ENCODE measurements around the gene CDH12. TPM values are rescaled to one million over a fixed set of nuclear protein-coding genes. Genes with fewer than 3 reads are reported as not detected.

CDH12 gene
- total RNA-seq, 1 experiment from 2014 or later, result 0.22 TPM

GRCh38 chr5:21823588-21823987, 1029.6 kb downstream of the CDH12 start:
- DNase-seq (ENCODE audit: low read depth), result peak; percentile 11

- DNase-seq (ENCODE audit: low read depth), result no peak
Measured at GRCh38 chr5:21823076-21823574, 1030.0 kb downstream of the CDH12 start.

DNA sequence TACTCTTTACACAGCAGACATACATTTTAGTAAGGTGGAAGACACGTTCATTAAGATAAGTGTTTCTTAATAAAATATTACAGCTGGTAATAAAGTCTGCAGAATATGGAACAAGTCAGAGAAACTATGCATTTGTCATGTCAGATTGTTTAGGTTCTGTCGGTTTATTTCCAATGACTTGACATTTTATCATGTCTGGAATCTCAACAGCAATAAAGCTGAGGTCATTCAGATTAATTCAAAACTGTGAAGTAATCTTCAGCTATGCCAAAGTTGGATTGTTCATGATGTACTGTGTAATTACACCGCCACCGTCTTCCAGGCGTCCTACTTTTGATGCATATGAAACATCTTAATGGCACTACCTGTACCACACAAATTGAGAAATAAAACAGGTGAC, 1032.6 kb downstream of the CDH12 start:
- no peak for DNase-seq (ENCODE audit: low read depth)

DNA sequence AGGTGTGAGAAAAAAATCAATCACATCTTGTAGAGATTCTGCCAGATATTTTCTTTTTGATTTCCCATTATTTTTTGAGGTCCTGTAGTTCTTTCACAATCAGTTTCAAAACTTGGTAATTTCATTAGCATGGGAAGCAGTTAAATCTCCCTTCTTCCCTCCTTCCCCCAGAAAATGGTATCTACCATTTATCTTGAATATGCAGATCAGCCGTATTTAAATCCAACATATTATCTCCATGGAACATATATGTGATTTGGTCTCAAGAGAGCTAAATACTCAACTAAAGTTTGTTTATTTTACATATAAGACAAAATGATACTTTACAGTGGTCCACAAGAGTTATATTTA, 1034.8 kb downstream of the CDH12 start:
- DNase-seq (ENCODE audit: low read depth), result no peak

GRCh38 chr5:21817668-21818369, 1035.3 kb downstream of the CDH12 start:
- peak; percentile 9 for DNase-seq (ENCODE audit: low read depth)

DNA sequence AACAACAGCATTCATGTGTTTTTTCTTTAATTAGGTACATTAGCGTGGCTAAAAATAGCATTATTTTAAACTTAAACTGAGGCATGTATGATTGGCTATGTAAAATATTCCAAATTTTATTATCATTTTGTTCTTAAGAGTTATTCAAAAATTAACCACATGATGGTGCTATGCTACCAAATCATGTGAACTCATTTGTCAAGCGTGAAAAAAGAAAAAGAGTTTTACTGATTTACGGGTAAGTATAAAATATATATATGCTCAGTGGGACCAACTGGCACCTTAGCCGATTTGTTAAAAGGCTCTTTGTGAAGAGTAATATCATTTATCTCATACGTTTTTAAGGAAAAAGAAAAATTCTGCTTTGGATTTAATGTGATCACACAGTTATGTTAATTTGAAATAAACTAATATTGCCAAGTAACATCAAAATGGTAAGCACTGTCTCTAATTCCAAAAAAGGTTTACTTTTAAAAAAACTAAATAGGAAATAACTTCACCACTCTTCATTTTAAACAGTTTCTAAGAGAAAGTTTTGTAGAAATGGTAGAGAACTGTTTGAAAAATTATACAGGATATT, 1042.3 kb downstream of the CDH12 start:
- DNase-seq (ENCODE audit: low read depth), result peak; percentile 25

- DNase-seq (ENCODE audit: low read depth), result no peak
Measured at GRCh38 chr5:21809611-21810010, 1043.5 kb downstream of the CDH12 start.

- peak; percentile 73 for DNase-seq (ENCODE audit: low read depth)
Measured at GRCh38 chr5:21807953-21808352, 1045.2 kb downstream of the CDH12 start.

- peak; percentile 89 for DNase-seq (ENCODE audit: low read depth)
Measured at GRCh38 chr5:21806943-21807342, 1046.2 kb downstream of the CDH12 start.

- DNase-seq (ENCODE audit: low read depth), result no peak
Measured at GRCh38 chr5:21806271-21806670, 1046.9 kb downstream of the CDH12 start.

GRCh38 chr5:21802869-21803490, 1050.2 kb downstream of the CDH12 start:
- DNase-seq (ENCODE audit: low read depth), result peak; percentile 50

DNA sequence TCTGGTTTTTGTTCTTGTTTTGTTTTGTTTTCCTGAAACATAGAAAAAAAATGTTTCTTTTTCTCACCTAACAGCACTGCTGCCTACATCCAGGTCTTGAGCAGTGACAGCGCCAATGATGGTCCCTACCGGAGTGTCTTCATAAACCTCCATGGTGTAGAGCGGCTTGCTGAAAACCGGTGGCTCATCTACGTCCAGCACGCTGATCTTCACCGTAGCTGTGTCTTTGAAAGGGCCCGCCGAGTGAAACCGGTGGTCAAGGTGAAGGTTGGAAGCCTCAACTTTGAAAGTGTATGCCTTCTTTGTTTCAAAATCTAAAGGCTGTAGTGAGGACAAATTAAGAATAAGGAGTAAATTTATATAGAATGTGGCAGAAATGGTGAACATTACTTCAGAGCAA, 1051.0 kb downstream of the CDH12 start:
- no peak for DNase-seq (ENCODE audit: low read depth)

DNA sequence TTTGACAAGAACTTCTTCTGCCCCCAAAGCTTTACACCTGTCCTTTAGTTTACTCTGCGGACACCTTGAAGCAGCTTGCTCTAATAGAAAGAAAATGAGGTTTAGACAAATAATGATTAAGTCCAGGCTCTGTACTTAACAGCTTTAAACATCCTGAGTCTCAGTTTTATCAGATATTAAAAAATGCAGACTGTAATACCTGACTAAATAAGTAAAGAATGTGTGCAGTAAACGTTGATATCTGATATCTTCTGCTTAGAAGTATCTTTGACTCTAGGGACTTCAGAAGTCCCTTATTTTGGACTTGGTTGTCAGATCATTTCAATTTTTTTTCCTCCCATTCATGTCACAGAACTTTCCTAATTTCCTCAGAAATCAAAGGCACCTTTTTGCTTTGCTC, 1060.4 kb downstream of the CDH12 start:
- peak; percentile 14 for DNase-seq (ENCODE audit: low read depth)

DNA sequence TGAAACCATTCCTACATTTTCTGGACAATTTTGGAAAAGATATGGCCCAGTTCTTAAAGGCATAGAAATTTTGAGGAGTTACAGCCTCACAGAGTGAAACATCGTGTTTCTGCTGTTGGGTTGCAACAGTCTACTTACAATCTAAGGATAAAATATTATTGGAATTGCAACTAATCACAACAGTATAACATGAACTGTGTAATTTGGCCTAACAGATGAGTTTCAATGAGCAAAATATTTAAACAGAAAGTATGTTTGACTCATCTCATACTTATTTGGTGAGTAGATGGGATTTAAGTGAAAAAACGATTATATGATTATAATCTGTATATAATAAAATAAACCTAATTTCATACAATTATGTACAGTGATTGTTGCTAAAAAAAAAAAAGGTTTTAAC, 1061.8 kb downstream of the CDH12 start:
- DNase-seq (ENCODE audit: low read depth), result peak; percentile 9

DNA sequence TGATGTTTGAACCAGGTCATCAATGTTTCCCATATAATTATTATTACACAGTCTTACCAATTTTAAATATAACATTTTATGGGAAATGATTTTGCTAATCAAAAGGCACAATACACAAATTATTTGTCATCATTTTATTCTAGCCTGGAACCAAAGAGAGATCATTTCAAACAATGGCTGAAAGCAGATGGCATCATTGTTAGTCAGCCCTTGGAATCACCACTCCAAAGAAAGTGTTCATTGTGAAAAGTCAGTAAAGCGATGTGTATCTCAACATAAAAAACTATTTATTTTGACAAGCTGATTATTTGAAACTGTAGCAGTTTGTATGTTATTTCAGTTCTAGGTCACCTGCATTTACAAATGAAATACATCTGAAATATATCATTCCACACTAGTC, 1068.7 kb downstream of the CDH12 start:
- peak; percentile 24 for DNase-seq (ENCODE audit: low read depth)

DNA sequence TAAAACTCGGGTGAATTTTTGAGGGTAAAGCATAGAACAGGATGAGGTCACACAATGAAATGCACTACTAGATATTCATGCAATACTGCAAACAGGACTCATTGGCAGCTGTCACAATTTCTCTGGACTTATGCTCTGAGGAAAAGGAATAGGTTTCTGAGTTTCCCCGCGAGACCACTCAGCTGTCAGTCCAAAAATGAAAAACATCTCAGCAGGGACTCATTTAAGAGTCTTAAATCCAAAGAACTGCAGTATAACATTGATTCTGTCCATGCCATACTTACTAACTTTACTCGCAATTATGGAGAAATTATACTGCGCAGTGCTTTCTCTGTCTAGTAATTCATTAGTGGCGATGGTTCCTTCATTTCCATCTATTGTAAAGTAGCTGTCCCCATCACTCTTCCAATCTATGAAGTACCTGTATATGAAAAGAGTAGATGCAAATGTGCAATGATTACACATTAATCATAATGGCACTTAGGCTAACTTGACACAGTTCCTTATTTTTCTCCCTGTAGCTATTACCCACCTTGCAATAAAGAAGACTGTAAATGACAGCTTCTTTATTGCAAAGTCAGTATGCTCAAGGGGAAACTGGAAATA, 1070.0 kb downstream of the CDH12 start:
- DNase-seq (ENCODE audit: low read depth), result no peak

DNA sequence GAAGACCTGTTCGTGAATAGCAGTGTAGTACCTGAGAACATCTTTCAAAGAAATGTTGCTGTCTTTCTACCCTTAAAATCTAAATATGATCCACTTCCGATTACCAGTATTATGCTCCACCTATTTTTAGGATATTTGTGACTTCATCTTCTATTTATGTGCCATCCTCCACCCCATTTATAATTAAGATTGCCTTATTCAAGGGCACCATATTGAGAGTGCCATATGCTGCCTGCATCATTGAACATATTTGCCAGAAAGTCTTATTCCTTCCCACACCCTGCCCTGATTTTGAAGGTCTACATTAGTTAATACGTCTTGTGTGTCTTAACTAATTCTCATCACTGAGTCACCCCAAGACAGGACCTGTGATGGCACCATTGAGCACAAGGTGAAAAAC, 1076.7 kb downstream of the CDH12 start:
- no peak for DNase-seq (ENCODE audit: low read depth)

DNA sequence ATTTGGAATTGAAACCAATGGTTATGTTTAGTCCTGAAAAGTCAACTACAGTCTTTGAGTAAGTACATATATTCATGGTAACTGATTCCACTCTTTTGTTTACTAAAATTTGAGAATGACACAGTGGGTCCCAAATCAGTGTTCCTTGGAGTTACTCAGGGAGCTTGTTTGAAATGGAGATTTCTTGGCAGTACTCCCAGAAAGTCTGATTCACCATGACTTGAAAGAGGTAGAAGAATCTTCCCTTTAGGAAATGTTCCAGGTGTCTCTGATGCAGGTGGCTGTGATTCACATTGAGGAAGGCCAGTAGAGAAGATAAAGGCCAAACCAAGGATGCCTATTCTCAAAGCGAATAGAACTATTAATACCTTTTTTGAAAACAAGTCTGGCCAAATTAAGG, 1078.3 kb downstream of the CDH12 start:
- peak; percentile 93 for DNase-seq (ENCODE audit: low read depth)

DNA sequence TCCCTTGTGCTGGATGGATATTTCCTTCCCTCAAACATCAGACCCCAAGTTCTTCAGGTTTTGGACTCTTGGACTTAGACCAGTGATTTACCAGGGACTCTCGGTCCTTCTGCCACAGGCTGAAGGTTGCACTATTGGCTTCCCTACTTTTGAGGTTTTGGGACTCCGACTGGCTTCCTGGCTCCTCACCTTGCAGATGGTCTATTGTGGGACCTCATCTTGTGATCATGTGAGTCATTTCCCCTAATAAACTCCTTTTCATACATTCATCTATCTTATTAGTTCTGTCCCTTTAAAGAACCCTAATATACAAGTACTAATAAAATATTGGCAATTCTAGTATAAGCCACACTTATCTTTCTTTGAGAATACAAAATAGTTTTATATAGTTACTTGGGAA, 1078.9 kb downstream of the CDH12 start:
- peak; percentile 10 for DNase-seq (ENCODE audit: low read depth)

DNA sequence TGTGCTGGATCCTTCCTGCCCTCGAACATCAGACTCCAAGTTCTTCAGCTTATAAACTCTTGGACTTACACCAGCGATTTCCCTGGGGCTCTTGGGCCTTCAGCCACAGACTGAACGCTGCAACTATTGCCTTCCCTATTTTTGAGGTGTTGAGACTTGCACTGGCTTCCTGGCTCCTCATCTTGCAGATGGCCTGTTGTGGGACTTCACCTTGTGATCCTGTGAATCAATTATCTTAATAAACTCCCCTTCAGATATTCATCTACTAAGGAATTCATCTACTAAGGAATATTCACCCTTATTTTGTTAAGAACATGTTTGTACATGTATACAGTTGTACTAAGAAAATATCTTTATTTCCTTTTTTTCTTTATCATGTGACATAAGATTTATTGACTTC, 1079.7 kb downstream of the CDH12 start:
- DNase-seq (ENCODE audit: low read depth), result no peak

GRCh38 chr5:21765406-21765805, 1087.7 kb downstream of the CDH12 start:
- no peak for DNase-seq (ENCODE audit: low read depth)

DNA sequence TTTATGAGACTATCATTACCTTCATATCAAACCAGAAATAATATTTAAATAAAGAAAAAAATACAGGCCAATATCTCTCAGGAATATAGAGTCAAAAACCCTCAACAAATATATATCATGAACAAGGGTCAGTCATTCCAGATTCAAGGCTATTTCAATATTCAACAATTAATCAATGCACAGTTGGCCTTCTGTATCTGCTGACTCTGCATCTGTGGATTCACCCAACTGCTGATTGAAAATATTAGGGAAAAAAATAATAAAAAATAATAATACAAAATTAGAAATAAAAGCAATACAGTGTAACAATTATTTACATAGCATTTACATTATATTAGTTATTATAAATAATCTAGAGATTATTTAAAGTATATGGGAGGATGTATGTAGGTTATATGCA, 1114.0 kb downstream of the CDH12 start:
- no peak for DNase-seq (ENCODE audit: low read depth)

GRCh38 chr5:21723500-21723899, 1129.6 kb downstream of the CDH12 start:
- no peak for DNase-seq (ENCODE audit: low read depth)

All from M059J (cell line).